ENCODE data around the gene MRC2.

Gene MRC2

GRCh38 chr17:62629556-62630364 lies 2.3 kb downstream of the MRC2 start:
- DNase-seq (ENCODE audit: low spot score), result no peak
- no peak for TF ChIP-seq CTCF (IDR thresholded peaks at IDR 0.05; ENCODE audit: borderline replicate concordance, control extremely low read depth, extremely low read depth, insufficient read depth, missing control alignments)
- in situ Hi-C loops (cut with MboI; ENCODE audit: low sequenced_read_pairs, unreplicated experiment), result no loop called here

- in situ Hi-C loops (cut with MboI; ENCODE audit: low sequenced_read_pairs, unreplicated experiment), result no loop called here
- TF ChIP-seq CTCF (IDR thresholded peaks at IDR 0.05; ENCODE audit: borderline replicate concordance, control extremely low read depth, extremely low read depth, insufficient read depth, missing control alignments), result no peak
- peak; percentile 31 for DNase-seq (ENCODE audit: low spot score)
These were observed 3.1 kb downstream of the MRC2 start for GRCh38 chr17:62630365-62631085.

GRCh38 chr17:62631086-62631935 lies 3.8 kb downstream of the MRC2 start:
- no peak for DNase-seq (ENCODE audit: low spot score)
- TF ChIP-seq CTCF (IDR thresholded peaks at IDR 0.05; ENCODE audit: borderline replicate concordance, control extremely low read depth, extremely low read depth, insufficient read depth, missing control alignments), result no peak
- in situ Hi-C loops (cut with MboI; ENCODE audit: low sequenced_read_pairs, unreplicated experiment), result no loop called here

GRCh38 chr17:62631936-62632924 lies 4.8 kb downstream of the MRC2 start:
- TF ChIP-seq CTCF (IDR thresholded peaks at IDR 0.05; ENCODE audit: borderline replicate concordance, control extremely low read depth, extremely low read depth, insufficient read depth, missing control alignments), result no peak
- in situ Hi-C loops (cut with MboI; ENCODE audit: low sequenced_read_pairs, unreplicated experiment), result no loop called here
- DNase-seq (ENCODE audit: low spot score), result peak; percentile 16

GRCh38 chr17:62637809-62638208 lies 10.3 kb downstream of the MRC2 start:
- in situ Hi-C loops (cut with MboI; ENCODE audit: low sequenced_read_pairs, unreplicated experiment), result no loop called here
- DNase-seq (ENCODE audit: low spot score), result no peak
- no peak for TF ChIP-seq CTCF (IDR thresholded peaks at IDR 0.05; ENCODE audit: borderline replicate concordance, control extremely low read depth, extremely low read depth, insufficient read depth, missing control alignments)

Measured in GM13976 (cell line).